Stimulated activated CD8-positive, alpha-beta memory T cell treated with anti-CD3 and anti-CD28 coated beads, Interleukin-7, amount 100 ng/mL, for 1 hour (primary cell): ENCODE measurements around the gene TMEM18.

ENCODE experiments used
- DNase-seq, 2 donors: peaks; one replicate each; pipeline ENCODE4 v3.0.0-alpha.2; 2020; ENCODE audit warnings: low read depth in 2 of 2

Gene TMEM18

DNA sequence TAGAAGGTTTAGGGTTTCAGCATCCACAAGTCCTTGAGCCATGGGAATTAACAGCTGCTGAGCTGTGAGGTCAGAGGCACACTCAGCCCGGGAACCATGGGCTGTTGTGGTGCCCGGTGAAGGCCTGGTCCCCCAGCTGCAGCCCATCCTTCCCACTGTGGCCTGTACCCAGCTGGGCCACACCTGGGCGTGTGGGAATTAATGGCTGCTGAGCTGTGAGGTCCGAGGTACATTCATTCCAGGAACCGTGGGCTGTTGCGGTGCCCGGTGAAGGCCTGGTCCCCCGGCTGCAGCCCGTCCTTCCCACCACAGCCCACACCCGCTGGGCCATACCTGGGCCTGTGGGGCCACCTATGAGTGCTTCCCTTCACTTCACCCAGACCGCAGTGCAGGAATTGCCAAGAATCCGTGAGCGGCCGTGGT, 25.2 kb downstream of the TMEM18 start:
- no peak for DNase-seq

GRCh38 chr2:650343-651310, 26.6 kb downstream of the TMEM18 start:
- no peak for DNase-seq

DNA sequence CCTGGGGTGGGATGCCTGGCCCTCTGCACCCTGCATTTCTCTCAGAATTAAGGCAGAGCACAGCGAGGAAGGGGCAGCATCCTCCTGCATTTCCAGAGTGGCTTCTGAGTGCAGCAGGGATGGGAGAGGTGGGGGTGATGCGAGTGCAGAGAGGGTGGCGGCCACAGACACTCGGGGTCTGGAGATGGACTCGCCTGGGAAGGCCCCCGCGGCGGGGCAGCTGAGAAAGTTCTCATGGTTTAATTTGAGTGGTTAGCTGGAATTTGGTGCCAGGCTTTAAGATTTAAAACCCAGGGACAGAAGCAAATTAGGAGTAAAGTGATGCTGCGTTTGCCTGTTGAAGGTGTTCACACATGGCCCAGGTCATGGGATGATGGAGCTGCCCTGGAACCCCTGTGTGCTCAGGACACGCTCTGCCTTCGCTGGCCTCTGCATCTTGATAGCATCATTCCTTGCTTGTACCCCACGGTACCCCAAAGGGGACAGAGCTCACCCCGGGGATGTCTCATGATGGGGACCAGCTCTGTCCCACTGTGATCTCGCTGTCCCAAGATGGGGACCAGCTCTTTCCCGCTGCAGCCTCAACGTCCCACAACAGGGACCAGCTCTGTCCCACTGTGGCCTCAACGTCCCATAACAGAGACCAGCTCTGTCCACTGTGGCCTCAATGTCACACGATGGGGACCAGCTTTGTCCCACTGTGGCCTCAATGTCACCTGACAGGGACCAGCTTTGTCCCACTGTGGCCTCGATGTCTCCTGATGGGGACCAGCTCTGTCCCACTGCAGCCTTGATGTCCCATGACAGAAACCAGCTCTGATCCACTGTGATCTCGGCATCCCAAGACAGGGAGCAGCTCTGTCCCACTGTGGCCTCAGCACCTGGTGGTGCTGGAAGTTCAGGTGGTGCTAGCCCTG, 27.5 kb downstream of the TMEM18 start:
- no peak for DNase-seq

DNA sequence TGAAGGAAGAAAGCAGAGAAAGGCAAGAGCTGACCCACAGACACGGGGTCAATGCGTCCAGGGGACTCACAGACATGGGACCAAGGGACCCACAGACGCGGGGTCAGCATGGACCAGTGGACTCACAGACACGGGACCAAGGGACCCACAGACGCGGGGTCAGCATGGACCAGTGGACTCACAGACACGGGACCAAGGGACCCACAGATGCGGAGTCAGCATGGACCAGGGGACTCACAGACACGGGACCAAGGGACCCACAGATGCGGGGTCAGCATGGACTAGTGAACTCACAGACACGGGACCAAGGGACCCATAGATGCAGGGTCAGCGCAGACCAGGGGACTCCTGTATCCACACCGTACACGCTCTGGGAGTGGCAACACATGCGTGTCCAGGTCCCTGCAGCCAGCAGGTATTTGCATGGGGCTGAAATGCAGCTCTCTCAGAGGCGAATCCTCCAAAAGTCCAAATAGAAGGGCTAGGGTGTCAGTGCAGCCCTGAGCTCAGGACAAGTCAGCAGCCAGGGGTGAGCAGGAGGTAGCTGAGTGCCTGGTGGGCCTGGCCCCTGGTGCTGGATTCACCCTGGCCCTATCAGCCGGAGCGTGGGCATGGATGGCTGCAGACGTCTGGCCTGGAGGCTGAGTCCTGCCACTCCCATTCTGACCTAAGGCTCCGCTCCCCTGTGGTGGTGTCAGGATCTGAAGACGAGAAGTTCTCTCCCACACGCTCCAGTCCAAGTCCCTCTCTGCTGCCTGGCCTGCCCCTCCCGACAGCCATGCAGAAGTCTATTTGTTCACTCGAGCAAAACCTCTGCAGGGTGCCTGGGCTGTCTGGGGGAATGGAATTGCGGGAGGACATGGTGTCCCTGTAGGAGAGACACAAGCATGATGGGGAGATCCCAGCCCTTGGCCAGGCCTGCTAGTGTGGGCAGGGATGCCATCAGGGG, 28.5 kb downstream of the TMEM18 start:
- no peak for DNase-seq

- no peak for DNase-seq
These were observed 29.4 kb downstream of the TMEM18 start for GRCh38 chr2:647691-648231.

- DNase-seq, result no peak
These were observed 30.1 kb downstream of the TMEM18 start for GRCh38 chr2:647003-647560.

DNA sequence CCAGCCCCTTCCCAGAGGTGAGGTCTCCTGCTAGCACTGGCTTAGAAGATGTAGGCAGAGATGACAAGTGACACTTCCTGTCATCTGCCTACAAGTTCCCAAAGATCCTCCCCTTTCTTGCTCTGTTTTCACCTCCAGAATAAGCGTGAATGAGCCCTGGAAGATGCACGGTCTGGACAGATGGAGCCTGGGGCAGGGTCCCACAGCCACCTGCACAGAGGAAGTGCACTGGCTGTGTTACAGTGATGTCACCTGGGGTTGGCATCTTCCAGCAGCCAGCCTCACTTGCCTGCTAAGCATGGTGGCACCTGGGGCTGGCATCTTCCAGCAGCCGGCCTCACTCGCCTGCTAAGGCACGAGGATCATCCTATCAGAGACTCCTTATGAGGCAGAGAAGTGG, 32.3 kb downstream of the TMEM18 start:
- no peak for DNase-seq

DNA sequence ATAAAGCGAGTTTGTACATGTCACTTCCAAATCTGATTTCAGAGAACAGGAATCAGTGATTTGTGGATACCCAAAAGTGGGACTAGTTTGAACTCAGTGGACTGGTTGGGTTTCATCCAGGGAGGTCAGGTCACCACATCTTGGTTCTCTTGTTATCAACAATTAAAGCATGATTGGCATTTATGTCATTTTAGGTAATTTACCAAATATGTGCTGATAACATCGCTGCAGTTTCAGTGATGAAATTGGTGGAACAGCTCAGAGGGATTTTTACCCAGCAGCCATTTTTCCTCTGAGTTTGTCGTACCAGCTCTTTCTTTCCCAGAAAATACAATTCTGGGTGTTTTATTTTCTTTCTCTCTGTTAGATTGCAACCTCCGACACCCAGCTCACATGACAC, 33.4 kb downstream of the TMEM18 start:
- DNase-seq, result no peak

- no peak for DNase-seq
These were observed 33.9 kb downstream of the TMEM18 start for GRCh38 chr2:643334-643733.

- no peak for DNase-seq
These were observed 35.1 kb downstream of the TMEM18 start for GRCh38 chr2:641872-642815.

- no peak for DNase-seq
These were observed 35.9 kb downstream of the TMEM18 start for GRCh38 chr2:641164-641871.

DNA sequence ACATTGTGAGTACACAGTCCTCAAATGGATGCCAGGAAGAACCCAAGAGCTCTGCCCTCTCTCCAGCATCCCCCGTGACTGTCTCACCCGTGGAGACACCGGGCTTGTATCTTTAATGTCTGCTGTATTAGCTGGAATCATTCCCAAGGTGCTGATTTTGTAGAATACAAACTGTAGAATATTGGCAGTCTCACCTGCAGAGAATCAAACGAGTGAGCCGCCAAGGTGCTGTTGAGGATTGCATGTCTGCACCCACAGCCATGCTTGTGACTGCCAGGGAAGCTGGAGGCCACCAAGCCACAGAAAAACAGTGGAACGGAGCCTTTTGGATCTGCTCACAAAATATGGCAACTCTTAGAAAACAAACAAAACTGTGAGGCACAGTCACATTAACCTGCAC, 37.5 kb downstream of the TMEM18 start:
- DNase-seq, result no peak

- DNase-seq, result no peak
These were observed 39.4 kb downstream of the TMEM18 start for GRCh38 chr2:637804-638203.

GRCh38 chr2:637406-637776, 39.8 kb downstream of the TMEM18 start:
- DNase-seq, result no peak

DNA sequence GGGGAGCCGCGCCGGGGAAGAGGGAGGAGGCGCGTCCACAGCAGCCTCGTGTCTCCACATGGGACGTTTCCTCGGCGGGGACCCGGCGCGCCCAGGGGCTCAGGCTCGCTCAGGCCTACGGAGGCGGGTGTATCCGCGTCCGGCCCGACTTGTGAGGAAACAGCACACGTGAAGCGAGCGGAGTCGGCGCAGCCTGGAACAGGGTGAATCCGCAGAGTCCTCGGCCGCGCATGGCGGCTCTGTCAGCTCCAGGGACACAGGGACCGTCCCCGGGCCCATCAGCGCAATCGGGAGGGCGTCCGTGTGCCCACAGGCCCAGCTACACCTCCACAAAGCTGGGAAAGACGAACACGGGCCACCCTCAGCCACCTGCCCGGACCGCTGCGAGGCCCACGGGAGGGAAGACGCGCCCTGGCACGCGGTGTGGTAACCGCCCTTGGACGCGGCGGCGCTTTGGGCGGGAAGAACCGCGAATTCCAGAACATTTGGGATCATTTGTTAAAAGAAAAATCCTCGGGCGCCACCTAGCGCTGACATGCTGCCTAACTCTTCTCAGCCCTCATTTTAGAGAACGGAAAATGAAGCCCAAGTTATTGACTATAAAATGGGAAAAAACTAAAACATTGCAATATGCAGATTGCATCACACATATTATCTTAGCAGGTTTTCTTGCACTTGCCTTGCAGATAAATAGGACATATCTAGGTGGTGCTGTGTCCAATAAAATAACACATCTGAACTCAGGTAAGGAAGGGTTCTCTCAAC, 40.4 kb downstream of the TMEM18 start:
- DNase-seq, result peak in 1 of 2 donors; percentile 32

DNA sequence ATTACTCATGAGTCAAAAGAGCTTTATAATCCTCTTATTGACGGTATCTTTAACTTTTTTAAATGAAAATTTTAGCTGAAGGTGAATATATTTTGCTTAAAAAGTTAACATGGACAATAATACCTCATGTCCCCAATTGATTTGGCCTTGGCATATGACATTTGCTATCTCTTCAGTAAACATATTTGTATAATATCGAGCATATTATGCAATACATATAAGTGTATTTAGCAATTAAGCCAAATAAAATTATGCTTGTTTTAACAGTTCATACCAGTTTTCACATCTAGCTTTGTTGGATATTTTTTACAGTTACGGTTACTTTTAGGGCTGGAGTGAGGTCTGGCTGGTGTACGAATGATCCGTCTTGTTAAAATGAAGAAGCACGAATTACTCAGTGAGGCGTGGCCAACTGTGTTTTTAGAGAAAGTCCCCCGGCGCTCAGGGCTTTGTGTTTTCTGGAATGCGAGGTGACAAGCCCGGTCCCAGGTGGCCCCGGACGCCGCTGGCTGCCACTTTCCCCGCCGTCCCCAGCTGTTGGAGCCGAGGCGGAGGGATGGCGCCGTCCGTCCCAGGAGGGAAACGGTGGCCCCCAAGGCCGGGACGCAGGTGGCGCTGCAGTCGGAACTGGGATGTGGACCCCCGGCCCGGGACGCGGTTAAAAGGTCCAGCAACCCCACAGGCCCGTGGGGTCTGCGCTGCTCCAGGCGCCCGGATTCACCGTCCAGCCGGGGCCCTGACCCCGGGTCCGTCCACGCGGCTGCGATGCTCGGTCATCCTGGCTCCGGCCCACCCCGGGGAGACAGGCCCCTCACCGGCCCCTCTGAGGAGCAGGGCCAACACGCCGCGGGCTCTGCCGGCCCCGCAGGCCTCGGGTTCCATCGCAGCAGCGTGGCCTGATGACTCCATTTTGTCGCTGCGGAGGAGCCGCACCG, 41.3 kb downstream of the TMEM18 start:
- DNase-seq, result no peak
